Measurements from ENCODE around the gene BBS9. TPM values are rescaled to one million over a fixed set of nuclear protein-coding genes. Genes with fewer than 3 reads are reported as not detected.

The BBS9 gene
- total RNA-seq, 2 experiments from 2014 or later = 8.9 to 10.1 TPM

- POLR2A ChIA-PET = no interaction called here
- no peak overlapping the region for H3K4me3 Mint-ChIP-seq
These were observed 406.6 kb downstream of the BBS9 start for GRCh38 chr7:33535989-33536388.

DNA sequence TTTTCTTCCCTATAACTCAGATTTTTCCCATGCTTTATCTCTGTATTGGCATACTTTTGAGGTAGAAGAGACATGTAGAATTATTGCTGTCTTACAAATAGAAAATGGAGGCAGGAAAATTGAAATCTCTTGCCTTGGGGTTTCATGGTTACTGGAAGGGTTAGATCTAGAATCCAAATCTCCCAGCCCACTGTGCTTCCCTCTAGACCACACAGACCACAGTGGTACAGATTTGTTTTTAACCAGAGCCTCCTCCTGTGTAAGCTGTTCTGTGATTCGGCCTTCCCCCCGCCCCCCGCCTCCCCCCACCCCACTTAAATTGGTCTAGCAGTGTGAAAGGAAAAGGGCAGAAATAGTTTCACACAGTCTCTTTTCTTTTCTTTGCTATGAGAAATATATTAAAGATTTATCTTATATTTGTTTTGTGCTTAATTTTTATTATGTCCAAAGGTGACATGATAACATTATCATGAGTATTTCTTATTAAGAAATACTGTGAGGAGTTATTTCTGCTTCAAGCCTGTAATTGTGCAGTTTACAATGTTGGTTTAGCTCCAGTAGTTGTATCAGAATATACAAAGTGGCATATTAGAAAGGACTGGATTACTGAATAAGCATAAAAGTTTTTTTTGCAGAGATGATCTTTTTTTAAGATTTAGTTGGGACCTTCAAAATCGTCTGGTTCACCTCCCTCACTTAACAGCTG, 407.2 kb downstream of the BBS9 start:
- CTCF ChIA-PET = interaction anchor here (0.6 kb wide), 1 partner anchor 1459 kb away, joined by 3 read pairs; no protein-coding TSS in a partner anchor
- H3K9me3 Mint-ChIP-seq = peaks cover 24% of the 10 kb centered on the region
- POLR2A ChIA-PET = no interaction called here
- DNase-seq = no peak
- no peaks in the 10 kb centered on the region for H3K36me3 Mint-ChIP-seq (ENCODE audit: low read depth)
- no peak overlapping the region for H3K27ac Mint-ChIP-seq
- peaks cover 6% of the 10 kb centered on the region for H3K4me1 Mint-ChIP-seq
- H3K27me3 Mint-ChIP-seq = no peaks in the 10 kb centered on the region
- no peak overlapping the region for H3K4me3 Mint-ChIP-seq

More at GRCh38 chr7:33535989-33536388, 406.6 kb downstream of the BBS9 start:
- CTCF ChIA-PET = no interaction called here
- no peak overlapping the region for H3K27ac Mint-ChIP-seq
- H3K9me3 Mint-ChIP-seq = peaks cover 21% of the 10 kb centered on the region
- H3K36me3 Mint-ChIP-seq (ENCODE audit: low read depth) = no peaks in the 10 kb centered on the region
- H3K4me1 Mint-ChIP-seq = peaks cover 6% of the 10 kb centered on the region
- H3K27me3 Mint-ChIP-seq = no peaks in the 10 kb centered on the region
- DNase-seq = no peak

GRCh38 chr7:33537104-33537477, 407.7 kb downstream of the BBS9 start:
- no peaks in the 10 kb centered on the region for H3K36me3 Mint-ChIP-seq (ENCODE audit: low read depth)
- POLR2A ChIA-PET = no interaction called here
- DNase-seq = no peak

DNA sequence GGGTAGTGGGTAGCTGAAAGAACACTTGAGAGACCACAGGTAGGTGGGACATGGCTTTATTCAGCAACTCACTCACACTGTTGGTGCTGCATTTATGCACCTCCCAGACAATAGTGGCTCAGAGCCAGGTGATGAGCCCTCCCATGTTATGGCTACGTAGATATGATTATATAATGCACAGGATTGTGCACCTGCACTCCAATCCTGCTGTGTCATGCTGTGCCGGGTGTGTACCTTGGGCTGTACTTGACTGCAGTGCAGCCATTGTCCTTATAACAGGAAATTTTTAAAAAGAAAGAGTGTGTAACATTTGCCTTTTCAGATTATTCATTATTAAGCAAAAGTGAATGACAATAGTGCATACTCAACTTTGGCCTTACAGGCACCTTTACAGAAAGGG, 409.8 kb downstream of the BBS9 start:
- no peak for DNase-seq
- Mint-ChIP-seq H3K9me3 (peaks cover 29% of the 10 kb centered on the region), H3K36me3 (ENCODE audit: low read depth) (no peaks in the 10 kb centered on the region), H3K27ac (no peak overlapping the region), H3K4me3 (no peak overlapping the region), H3K27me3 (no peaks in the 10 kb centered on the region), H3K4me1 (peaks cover 6% of the 10 kb centered on the region)
- CTCF ChIA-PET = interaction anchor here (0.6 kb wide), 2 partner anchors 240 to 974 kb away, joined by 3 to 4 read pairs; no protein-coding TSS in a partner anchor
- POLR2A ChIA-PET = no interaction called here

More at GRCh38 chr7:33537104-33537477, 407.7 kb downstream of the BBS9 start:
- Mint-ChIP-seq H3K4me3 (no peak overlapping the region), H3K4me1 (peaks cover 6% of the 10 kb centered on the region), H3K27ac (no peak overlapping the region), H3K9me3 (peaks cover 24% of the 10 kb centered on the region), H3K27me3 (no peaks in the 10 kb centered on the region)
- CTCF ChIA-PET = interaction anchor here (0.6 kb wide), 1 partner anchor 1458 kb away, joined by 3 read pairs; no protein-coding TSS in a partner anchor

- peaks cover 2% of the 10 kb centered on the region for H3K4me1 Mint-ChIP-seq
- ChIA-PET CTCF (no interaction called here), POLR2A (no interaction called here)
- DNase-seq = no peak
- peaks cover 29% of the 10 kb centered on the region for H3K9me3 Mint-ChIP-seq
- H3K36me3 Mint-ChIP-seq (ENCODE audit: low read depth) = no peaks in the 10 kb centered on the region
- H3K4me3 Mint-ChIP-seq = no peak overlapping the region
- no peaks in the 10 kb centered on the region for H3K27me3 Mint-ChIP-seq
- no peak overlapping the region for H3K27ac Mint-ChIP-seq
These were observed 410.5 kb downstream of the BBS9 start for GRCh38 chr7:33539659-33540400.

- H3K4me1 Mint-ChIP-seq = no peaks in the 10 kb centered on the region
- H3K36me3 Mint-ChIP-seq (ENCODE audit: low read depth) = no peaks in the 10 kb centered on the region
- no peaks in the 10 kb centered on the region for H3K27me3 Mint-ChIP-seq
- no peak overlapping the region for H3K4me3 Mint-ChIP-seq
- H3K27ac Mint-ChIP-seq = no peak overlapping the region
- DNase-seq = no peak
- peaks cover 10% of the 10 kb centered on the region for H3K9me3 Mint-ChIP-seq
- CTCF ChIA-PET = no interaction called here
- POLR2A ChIA-PET = no interaction called here
These were observed 418.5 kb downstream of the BBS9 start for GRCh38 chr7:33547880-33548279.

- ChIA-PET CTCF (no interaction called here), POLR2A (no interaction called here)
- H3K27ac Mint-ChIP-seq = no peak overlapping the region
- H3K4me3 Mint-ChIP-seq = no peak overlapping the region
- H3K9me3 Mint-ChIP-seq = peaks cover 4% of the 10 kb centered on the region
- DNase-seq = no peak
- no peaks in the 10 kb centered on the region for H3K27me3 Mint-ChIP-seq
- H3K4me1 Mint-ChIP-seq = no peaks in the 10 kb centered on the region
- H3K36me3 Mint-ChIP-seq (ENCODE audit: low read depth) = no peaks in the 10 kb centered on the region
These were observed 421.0 kb downstream of the BBS9 start for GRCh38 chr7:33550363-33550762.

- DNase-seq = no peak
- ChIA-PET POLR2A (no interaction called here), CTCF (no interaction called here)
- no peaks in the 10 kb centered on the region for H3K27me3 Mint-ChIP-seq
- H3K36me3 Mint-ChIP-seq (ENCODE audit: low read depth) = no peaks in the 10 kb centered on the region
- H3K27ac Mint-ChIP-seq = no peak overlapping the region
- no peaks in the 10 kb centered on the region for H3K4me1 Mint-ChIP-seq
- H3K4me3 Mint-ChIP-seq = no peak overlapping the region
- peaks cover 2% of the 10 kb centered on the region for H3K9me3 Mint-ChIP-seq
These were observed 421.6 kb downstream of the BBS9 start for GRCh38 chr7:33550979-33551378.

DNA sequence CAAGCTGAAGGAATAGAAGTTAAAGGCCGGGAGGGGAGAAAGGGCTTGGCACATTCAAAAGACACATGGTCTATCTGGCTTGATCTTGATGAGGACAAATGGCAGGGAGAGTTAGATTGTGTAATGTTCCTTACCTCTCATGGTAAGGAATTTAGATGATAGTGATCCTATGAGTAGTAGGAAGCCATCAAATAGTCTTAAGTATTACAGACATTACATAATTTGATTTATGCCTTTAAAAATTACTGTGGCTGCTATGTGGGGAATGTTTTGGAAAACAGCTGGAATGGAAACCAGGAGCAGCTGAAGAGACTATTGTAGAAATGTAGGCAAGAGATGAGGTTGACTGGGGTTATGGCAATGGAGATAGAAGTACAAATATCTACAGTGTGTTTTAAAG, 424.7 kb downstream of the BBS9 start:
- ChIA-PET POLR2A (no interaction called here), CTCF (no interaction called here)
- Mint-ChIP-seq H3K9me3 (no peaks in the 10 kb centered on the region), H3K27me3 (no peaks in the 10 kb centered on the region), H3K27ac (no peak overlapping the region), H3K36me3 (ENCODE audit: low read depth) (no peaks in the 10 kb centered on the region), H3K4me1 (no peaks in the 10 kb centered on the region), H3K4me3 (no peak overlapping the region)
- DNase-seq = no peak

GRCh38 chr7:33554576-33554975, 425.2 kb downstream of the BBS9 start:
- DNase-seq = no peak
- POLR2A ChIA-PET = no interaction called here
- CTCF ChIA-PET = no interaction called here
- Mint-ChIP-seq H3K27me3 (no peaks in the 10 kb centered on the region), H3K36me3 (ENCODE audit: low read depth) (no peaks in the 10 kb centered on the region), H3K4me1 (no peaks in the 10 kb centered on the region), H3K4me3 (no peak overlapping the region), H3K27ac (no peak overlapping the region), H3K9me3 (no peaks in the 10 kb centered on the region)

DNA sequence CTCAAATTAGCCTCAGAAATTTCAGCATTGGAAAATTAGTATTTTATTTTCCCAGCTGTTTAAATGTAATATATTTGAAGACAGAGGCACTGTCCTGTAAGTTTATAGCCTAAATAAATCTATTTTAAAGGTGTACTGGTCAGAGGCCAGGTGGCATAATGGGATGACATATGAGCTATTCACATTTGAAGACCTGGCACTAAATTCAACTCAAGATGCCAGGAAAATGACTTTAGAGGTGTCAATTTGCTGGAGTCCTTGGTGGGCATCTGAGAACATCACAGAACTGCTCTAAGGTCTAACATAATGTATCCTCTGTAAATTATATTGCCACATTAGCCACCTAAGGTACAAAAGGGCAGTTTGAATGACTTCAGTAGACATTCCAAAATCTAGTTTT, 427.1 kb downstream of the BBS9 start:
- Mint-ChIP-seq H3K4me3 (no peak overlapping the region), H3K4me1 (no peaks in the 10 kb centered on the region), H3K36me3 (ENCODE audit: low read depth) (no peaks in the 10 kb centered on the region), H3K27me3 (no peaks in the 10 kb centered on the region), H3K9me3 (no peaks in the 10 kb centered on the region), H3K27ac (no peak overlapping the region)
- ChIA-PET POLR2A (no interaction called here), CTCF (no interaction called here)
- DNase-seq = no peak

GRCh38 chr7:33558549-33559323, 429.4 kb downstream of the BBS9 start:
- CTCF ChIA-PET = no interaction called here
- no peaks in the 10 kb centered on the region for H3K9me3 Mint-ChIP-seq
- POLR2A ChIA-PET = no interaction called here

GRCh38 chr7:33559324-33559710, 430.0 kb downstream of the BBS9 start:
- Mint-ChIP-seq H3K4me1 (no peaks in the 10 kb centered on the region), H3K4me3 (no peak overlapping the region), H3K36me3 (ENCODE audit: low read depth) (no peaks in the 10 kb centered on the region), H3K27me3 (no peaks in the 10 kb centered on the region), H3K27ac (no peak overlapping the region), H3K9me3 (no peaks in the 10 kb centered on the region)
- DNase-seq = no peak
- ChIA-PET CTCF (no interaction called here), POLR2A (no interaction called here)

More at GRCh38 chr7:33558549-33559323, 429.4 kb downstream of the BBS9 start:
- no peaks in the 10 kb centered on the region for H3K36me3 Mint-ChIP-seq (ENCODE audit: low read depth)
- no peak overlapping the region for H3K27ac Mint-ChIP-seq
- DNase-seq = no peak
- H3K4me3 Mint-ChIP-seq = no peak overlapping the region
- no peaks in the 10 kb centered on the region for H3K27me3 Mint-ChIP-seq
- no peaks in the 10 kb centered on the region for H3K4me1 Mint-ChIP-seq

Measured in activated CD4-positive, alpha-beta T cell treated with anti-CD3 and anti-CD28 coated beads, Interleukin-2, amount 10 ng/mL, durations not matched to agents 7 days and 5 days (primary cell).